Measurements from ENCODE around the gene ACTN2.

The ACTN2 gene

DNA sequence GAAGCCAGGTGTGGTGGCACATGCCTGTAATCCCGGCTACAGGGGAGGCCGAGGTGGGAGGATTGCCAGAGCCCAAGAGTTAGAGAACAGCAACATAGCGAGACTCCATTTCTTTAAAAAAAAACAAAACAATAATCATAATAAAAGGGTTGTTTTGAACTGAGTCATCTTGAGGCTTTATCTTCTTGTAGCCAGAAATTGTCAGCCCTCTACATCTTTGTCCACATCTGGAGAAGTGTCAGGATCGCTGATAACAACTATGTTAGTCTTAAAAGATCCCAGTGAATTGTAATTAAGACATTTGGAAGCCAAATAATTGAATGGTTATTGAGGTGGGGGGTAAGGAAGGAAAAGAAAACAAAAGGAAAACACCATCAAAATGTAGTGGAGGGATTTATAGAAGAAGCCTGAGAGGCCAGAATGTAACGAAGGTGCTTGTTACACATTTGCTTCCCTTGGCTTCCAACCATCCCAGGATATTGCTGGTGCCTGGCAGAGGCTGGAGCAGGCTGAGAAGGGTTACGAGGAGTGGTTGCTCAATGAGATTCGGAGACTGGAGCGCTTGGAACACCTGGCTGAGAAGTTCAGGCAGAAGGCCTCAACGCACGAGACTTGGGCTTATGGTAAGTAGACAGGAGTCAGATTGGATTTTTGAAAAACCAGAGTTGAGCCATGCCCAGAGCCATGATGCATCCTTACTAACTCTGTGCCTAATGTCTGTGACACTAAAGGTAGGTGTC, 56.3 kb downstream of the ACTN2 start:
- no peak for DNase-seq (ENCODE audit: low spot score)

DNA sequence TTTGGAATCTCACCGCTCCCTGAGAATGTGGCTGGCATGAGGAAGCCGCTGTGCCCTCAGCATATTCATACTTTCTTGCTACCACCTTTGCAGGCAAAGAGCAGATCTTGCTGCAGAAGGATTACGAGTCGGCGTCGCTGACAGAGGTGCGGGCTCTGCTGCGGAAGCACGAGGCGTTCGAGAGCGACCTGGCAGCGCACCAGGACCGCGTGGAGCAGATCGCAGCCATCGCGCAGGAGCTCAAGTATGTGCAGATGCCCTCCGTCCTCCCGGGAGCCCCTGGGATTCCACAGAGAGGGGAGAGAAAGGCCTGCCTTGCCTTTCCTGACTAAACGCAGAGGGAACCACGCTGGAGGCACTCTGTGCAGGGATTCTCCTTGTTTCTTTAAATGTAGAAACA, 58.2 kb downstream of the ACTN2 start:
- no peak for DNase-seq (ENCODE audit: low spot score)

DNA sequence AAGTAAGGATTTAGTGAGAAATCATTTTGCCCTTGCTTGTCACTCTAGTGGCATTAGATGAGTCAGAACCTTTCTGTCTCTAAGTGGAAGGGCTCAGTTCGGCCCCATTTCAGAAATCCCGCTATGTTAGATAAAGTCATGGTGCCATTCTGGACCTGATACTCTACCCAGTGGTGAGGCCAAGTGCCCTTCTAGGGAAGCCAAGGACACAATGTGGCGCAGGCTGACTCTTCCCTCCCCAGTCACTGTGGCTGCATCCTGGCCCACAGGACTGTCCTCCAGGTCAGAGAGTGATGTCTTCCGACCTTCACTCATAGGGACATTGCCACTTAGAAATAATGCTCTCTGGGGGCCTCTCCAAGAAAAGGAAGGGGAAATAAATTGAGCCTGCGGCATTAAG, 60.5 kb downstream of the ACTN2 start:
- DNase-seq (ENCODE audit: low spot score) = no peak

DNA sequence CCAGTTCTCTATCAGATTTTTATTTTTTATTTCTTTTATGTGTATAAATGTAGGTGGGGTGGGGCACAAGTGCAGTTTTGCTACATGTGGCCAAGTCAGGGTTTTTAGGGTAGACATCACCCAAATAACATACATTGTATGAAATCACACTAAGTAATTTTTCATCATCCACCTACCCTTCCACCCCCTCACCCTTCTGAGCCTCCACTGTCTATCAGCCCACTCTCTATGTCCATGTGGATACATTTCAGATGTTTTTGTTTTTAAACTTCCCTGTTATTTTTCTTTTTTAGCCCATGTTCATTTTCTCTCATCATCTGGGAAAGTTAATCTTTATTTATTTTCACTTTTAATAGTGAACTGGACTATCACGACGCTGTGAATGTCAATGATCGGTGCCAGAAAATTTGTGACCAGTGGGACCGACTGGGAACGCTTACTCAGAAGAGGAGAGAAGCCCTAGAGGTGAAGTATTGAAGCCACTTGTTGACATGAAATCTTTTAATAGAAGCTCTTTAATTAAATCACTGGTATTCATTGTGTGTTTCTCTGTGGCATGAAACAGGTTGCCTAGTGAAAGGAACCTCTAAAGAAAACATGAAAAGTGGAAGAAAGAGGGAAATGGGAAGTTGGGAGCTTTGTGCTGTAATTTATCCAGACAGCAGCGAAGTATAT, 61.1 kb downstream of the ACTN2 start:
- DNase-seq (ENCODE audit: low spot score) = no peak

DNA sequence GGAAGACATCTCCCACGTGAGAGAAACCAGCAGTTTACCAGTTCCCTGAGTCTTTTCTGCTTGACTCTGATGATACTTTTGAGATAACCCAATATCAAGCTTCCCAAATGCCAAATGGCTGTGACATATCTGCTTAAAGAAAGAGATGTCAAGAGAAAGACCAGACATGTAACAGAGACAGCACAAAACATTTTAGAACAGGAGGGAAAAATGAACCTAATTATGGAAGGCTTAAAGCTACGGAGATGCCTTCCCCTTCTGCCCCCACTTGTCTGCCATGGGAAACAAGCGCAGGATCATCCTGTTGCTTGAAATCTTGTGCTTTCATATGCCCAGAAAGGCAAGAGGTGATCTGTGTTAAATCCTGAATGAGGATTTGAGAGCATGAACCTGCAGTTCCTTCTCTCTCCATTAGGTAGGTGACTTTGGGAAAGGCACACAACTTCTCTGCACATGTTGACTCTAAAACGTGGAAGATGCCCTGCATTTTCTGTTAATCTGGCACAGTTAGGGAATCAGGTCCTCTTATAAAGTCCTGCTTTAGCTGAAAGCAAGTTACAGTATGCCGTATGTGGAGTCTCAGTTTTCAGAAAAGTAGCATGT, 62.1 kb downstream of the ACTN2 start:
- no peak for DNase-seq (ENCODE audit: low spot score)

DNA sequence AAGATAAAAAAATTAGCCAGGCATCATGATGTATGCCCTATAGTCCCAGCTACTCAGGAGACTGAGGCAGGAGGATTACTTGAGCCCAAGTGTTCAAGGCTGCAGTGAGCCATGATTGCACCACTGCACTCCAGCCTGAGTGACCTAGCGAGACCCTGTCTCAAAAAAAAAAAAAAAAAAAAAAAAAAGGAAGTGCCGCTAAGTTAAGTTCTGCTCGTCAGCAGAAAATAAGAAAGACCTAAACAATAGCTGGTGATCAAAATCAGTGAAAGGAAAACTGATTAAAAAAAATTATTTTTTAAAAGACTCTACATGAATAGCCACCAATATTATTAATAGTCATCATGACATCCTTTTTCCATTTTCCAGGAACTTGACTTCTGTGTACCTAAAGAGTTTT, 64.6 kb downstream of the ACTN2 start:
- DNase-seq (ENCODE audit: low spot score) = no peak

DNA sequence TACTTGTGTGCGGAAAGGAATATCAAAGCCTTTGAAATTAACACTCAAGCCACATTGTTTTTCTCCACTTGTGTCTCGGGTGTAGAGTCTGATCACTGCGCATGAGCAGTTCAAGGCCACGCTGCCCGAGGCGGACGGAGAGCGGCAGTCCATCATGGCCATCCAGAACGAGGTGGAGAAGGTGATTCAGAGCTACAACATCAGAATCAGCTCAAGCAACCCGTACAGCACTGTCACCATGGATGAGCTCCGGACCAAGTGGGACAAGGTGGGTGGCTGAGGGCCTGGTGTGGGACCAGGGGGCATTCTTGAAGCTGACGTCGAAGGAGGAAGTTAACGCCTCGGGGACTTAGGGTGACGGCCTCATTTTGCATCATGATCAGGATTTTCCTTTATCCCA, 65.1 kb downstream of the ACTN2 start:
- DNase-seq (ENCODE audit: low spot score) = no peak

DNA sequence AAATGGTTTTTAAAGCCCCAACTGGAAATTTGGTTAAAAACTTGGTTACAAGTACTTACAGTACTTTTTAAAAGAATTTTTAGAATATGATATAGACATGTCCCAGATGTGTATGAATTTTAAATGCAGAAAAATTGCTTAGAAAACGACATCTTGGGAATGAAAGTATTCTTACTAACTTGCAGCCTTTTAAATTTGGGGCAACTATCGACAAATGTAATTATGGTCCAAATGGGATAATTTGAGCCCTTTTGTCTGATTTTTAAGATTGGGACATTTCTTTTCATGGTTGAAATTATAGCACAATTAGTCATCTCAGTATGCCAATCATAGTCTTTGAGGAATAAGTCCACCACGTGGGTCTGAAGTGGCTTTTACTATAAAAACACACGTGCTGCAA, 65.6 kb downstream of the ACTN2 start:
- DNase-seq (ENCODE audit: low spot score) = no peak

DNA sequence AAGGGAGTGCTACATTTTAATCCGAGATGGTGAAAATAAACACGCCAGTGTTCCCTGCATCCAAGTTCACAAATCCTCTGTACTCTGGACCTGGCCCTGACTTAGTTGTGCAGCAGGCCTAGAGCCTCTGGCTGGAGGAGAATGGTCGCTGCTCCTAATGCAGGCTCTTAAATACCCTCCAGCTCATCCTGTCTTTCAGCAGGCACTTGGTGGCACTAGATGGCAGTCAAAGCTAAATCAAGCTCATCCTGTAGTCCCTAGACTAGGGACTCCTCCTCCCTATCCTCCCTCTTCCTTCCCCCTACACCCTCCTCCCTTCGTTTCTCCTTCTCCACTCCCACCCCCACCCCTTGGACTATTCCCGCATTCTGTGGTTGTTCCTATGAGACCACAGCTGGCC, 67.2 kb downstream of the ACTN2 start:
- DNase-seq (ENCODE audit: low spot score) = peak; percentile 33

DNA sequence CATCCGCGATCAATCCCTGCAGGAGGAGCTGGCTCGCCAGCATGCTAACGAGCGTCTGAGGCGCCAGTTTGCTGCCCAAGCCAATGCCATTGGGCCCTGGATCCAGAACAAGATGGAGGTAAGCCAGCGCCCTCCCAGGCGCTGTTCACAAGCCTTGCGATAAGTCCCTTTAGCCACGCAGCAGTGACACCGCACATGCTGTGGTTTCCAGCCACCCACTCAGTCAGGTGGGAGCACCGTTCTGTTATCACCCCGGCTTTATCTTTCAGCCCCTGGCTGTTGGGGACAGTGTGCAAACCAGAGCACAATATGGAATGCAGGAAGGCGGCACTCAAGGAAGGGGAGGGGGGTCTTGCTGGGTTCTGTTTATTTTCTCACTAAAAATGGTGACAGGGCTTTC, 67.7 kb downstream of the ACTN2 start:
- DNase-seq (ENCODE audit: low spot score) = no peak

DNA sequence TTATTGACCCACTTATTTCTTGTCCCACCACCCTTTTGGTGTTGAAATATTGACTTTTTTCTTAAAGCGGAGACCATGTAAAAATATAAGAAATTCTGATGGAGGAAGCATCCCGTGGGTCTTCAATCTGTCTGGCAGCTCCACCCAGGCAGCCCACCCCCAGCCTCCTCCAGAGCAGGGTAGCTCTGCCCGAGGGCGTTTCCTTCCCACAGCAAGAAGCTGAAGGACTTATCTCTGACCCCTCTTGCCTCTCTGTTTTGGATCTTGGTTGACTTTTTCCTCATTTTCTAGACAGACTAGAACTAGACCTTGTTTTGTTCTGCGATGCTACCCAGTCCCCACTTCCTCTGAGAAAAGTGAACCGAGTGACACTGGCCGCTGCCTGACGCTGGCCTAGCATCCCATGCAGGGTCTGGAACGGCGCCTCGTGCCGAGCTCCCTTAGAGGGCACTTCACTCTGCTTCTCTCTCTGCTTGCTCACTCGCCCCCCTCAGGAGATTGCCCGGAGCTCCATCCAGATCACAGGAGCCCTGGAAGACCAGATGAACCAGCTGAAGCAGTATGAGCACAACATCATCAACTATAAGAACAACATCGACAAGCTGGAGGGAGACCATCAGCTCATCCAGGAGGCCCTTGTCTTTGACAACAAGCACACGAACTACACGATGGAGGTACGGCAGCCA, 68.4 kb downstream of the ACTN2 start:
- no peak for DNase-seq (ENCODE audit: low spot score)

DNA sequence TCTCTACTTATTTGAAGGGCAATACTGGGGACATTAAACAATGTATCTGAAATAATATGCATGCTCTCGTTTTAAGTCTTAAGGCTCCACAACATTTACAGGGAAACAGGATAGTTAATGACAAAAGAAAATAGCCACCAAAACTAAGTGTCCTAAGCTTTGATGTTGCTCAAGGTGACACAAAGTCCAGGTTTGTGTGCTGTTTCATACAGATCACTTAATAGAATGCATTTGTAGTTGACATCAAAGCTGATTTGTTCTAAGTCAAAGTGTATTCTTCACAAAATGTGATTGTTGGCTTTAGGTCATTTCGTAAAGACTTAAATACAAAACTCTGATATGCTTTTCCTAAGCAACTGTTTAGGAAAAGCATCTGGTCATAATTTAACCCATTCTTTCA, 71.3 kb downstream of the ACTN2 start:
- no peak for DNase-seq (ENCODE audit: low spot score)

DNA sequence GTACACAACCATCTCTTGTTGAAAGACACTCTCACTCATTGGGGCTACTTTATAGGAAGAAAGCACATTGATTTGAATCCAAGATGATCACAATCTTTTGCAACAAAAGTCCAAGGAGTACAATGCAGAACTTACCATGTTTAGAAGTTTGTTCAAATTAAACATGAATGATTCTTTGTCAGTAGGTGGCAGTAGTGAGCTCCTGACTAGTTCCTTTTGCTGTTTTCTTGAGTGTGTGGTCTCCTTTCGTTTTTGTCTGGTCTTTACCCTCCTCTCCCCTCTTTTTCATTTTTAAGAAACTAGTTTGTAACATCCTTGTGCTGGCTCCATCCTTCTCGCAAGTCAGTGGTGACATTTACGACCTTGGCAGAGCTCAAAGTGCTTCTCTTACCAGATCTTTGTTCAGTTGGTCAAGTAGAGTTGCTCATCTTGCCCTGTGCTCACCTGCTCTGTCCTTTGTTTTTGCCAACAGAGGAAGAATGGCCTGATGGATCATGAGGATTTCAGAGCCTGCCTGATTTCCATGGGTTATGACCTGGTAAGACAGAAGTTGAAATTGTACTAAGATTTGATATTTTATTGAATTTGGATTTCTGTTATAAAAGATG, 73.1 kb downstream of the ACTN2 start:
- DNase-seq (ENCODE audit: low spot score) = peak; percentile 58

DNA sequence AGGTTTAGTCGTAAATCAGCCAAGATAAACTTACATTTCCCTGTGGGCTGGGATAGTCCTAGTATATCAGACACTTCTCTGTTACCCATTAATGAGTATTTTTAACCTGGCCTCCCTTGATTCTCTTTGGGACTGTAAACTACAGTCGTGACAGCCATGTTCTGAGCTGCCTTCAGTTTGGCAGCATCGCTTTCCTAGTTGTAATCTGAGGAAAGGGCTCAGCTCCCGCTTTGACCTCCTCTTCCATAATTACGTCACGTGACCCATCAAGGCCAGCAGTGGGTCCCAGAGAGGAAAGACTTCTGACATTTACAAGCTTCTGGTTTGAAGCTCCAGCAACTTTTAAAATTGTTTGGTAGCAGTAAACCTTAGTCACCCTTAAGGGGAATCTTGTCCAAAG, 74.2 kb downstream of the ACTN2 start:
- no peak for DNase-seq (ENCODE audit: low spot score)

DNA sequence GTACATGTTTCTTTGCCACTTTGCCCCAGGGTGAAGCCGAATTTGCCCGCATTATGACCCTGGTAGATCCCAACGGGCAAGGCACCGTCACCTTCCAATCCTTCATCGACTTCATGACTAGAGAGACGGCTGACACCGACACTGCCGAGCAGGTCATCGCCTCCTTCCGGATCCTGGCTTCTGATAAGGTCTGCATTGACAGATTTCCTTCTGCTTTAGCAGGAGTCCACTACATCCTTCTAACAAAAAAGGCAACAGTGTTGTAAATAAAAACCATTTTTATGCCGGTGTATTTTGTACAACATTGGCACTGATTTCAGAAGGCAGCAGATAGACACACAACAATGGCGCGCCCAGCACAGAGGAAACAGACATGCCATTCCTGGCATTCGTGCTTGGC, 74.7 kb downstream of the ACTN2 start:
- no peak for DNase-seq (ENCODE audit: low spot score)

DNA sequence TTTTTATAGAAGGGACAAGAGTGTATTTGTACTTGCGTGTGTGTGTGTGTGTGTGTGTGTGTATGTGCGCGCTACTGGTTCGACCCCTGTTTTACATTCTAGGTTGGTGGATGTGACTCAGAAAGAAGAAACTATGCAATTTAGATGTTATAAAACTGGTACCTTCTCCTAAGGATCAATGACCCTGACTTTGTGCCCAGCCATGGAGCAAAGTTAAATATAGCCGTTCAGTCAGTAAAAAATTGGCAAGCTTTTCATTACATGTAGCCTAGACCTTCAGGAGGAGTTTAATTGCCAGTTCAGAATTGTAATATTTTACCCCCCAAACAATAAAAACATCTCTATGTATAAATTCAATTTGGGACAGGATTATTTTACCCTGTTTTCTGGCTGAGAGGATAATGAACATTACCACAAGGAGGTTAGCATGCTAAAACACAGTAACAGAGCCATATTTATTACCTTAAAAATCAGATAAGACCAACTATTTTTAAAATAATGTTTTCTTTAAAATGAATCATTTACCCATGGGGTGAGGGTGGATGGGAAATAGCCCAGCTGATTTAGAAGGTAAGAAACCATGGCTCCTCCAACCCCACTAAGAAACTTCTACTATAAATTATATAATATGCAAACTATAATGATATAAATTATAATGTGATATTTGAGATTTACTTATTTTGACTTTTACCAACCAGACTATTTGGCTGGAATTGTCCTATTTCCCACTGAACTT, 75.3 kb downstream of the ACTN2 start:
- no peak for DNase-seq (ENCODE audit: low spot score)

DNA sequence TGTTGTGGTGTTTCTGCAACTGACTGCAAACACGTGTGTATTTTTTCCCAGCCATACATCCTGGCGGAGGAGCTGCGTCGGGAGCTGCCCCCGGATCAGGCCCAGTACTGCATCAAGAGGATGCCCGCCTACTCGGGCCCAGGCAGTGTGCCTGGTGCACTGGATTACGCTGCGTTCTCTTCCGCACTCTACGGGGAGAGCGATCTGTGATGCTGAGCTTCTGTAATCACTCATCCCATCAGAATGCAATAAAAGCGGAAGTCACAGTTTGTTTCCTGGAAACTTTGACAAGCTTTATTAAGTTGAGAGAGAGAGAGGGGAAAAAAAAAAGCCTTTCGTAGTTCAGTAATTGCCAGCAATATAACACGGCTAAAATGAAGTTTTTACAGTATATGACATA, 76.1 kb downstream of the ACTN2 start:
- DNase-seq (ENCODE audit: low spot score) = no peak

DNA sequence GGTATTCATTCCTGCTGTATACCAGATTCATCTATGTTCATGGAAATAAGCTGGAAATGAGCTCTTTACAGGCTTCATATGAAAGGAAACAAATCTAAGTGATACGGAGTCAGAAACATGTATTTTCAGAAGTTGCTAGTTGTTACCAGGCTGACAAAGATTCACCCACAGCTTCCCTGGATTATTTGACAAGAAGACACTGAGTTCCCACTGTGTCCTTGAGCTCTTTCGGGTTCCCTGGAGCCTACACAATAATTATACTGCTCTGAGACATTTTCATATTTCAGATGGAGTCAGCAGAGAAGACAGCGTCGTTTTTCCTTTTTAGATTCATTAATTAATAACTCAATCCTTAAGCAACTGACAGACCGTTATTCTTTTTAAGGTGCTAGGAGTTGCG, 79.5 kb downstream of the ACTN2 start:
- no peak for DNase-seq (ENCODE audit: low spot score)

DNA sequence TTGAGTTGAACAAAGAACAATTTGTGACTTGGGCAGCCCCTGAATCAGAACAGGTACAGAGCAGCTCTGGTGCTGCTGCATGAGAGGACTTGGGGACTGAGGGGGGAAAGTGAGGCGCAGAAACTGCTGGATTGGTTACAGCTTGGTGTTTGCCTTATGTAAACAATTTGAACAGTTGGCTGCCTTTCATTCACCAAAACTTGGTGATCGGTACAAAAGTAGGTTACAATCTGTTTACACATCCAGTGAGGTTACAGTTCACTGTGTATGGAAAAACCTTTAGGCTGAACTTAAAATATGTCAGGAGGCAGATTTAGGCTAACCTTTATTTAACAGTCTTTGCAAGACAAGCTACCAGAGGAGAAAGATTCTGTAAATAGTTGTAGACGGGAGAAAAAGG, 80.2 kb downstream of the ACTN2 start:
- DNase-seq (ENCODE audit: low spot score) = no peak

DNA sequence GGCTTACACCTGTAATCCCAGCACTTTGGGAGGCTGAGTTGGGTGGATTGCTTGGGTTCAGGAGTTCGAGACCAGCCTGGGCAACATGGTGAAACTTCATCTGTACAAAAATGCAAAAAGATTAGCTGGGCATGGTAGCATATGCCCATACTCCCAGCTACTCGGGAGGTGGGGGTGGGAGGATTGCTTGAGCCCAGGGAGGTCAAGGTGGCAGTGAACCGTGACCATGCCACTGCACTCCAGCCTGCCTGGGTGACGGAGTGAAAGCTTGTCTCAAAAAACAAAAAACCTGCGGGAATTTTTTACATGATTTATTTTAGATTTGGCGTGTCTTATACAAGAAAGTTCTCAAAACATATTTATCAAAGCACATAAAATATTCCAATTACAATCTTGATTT, 81.0 kb downstream of the ACTN2 start:
- no peak for DNase-seq (ENCODE audit: low spot score)

DNA sequence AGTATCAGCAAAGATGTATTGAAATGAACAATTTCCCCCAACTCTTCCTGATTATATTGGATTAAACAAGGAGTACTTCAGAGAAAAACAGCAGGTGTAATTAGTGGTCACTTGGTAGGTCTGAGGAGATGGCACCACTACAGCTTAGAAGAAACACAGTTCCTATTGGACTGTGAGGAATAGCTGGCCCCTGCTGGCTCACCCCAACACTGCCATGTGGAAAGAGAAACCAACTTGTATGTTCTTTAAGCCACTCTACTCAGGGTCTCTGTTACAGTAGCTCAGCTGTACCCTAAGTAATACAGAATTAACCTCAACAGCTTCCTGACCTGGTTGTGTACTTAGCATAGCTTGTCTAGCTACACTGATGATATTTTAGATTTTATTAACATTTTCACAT, 82.3 kb downstream of the ACTN2 start:
- no peak for DNase-seq (ENCODE audit: low spot score)

DNA sequence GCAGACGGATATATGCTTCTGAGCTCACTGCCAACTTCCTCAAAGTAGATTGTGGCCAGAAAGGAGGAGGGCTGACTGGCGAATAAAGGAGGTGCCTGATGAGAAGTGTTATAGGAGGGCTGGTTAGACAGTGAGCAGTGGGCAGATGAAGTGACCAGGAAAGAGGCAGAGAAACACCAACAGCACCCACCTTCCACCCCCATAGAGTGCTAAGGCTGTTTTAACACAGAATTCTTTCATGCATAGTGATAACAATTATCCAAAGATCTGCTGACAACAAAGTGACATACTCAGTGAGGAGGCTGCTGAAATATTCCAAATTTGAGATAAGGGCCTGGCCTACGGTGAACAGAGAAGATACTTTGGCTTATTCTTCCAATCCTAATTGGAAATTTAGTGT, 87.6 kb downstream of the ACTN2 start:
- DNase-seq (ENCODE audit: low spot score) = no peak
